ENCODE measurements around the gene LIMS1.

The LIMS1 gene

DNA sequence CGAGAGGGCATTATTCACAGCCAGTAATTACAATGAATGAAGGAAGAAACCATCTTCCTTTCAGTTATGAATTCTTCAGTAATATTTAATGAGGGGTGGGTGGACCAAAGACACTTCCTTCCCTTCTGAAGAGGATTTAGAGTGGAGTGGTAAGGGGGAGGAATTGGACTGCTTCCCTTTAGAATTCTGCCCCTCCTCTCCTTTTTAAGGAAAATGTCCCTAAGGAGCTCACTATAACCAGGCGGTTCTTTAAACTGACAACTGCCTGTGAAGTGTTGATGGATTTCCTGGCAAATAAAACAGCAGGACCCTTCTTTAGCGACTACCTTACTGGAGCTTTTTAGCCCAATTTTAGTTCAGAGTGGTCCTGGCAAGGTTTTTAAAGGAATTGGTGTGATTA, 86.4 kb downstream of the LIMS1 start:
- H3K36me3 ChIP-seq (ENCODE audit: control insufficient read depth in 1 of 2, insufficient read depth in 2 of 2, low read length in 2 of 2) = no peaks in the 10 kb centered on the region
- H3K9ac ChIP-seq (ENCODE audit: low read depth in 1 of 2, low read length in 2 of 2) = no peak overlapping the region
- H3K4me1 ChIP-seq (ENCODE audit: control insufficient read depth in 1 of 2, insufficient read depth in 2 of 2, low read length in 2 of 2) = peaks cover 24 to 49% of the 10 kb centered on the region in 2 donors
- peak overlapping the region in 1 of 2 donors; percentile 62 for H3K4me3 ChIP-seq (ENCODE audit: low read depth in 1 of 2, low read length in 2 of 2)
- H3K9me3 ChIP-seq (ENCODE audit: control insufficient read depth in 1 of 2, low read length in 2 of 2) = no peaks in the 10 kb centered on the region
- H3K27me3 ChIP-seq (ENCODE audit: control insufficient read depth in 1 of 2, insufficient read depth in 2 of 2, low read length in 2 of 2) = no peaks in the 10 kb centered on the region
- no peak overlapping the region for H3K27ac ChIP-seq (ENCODE audit: low read depth, low read length)

DNA sequence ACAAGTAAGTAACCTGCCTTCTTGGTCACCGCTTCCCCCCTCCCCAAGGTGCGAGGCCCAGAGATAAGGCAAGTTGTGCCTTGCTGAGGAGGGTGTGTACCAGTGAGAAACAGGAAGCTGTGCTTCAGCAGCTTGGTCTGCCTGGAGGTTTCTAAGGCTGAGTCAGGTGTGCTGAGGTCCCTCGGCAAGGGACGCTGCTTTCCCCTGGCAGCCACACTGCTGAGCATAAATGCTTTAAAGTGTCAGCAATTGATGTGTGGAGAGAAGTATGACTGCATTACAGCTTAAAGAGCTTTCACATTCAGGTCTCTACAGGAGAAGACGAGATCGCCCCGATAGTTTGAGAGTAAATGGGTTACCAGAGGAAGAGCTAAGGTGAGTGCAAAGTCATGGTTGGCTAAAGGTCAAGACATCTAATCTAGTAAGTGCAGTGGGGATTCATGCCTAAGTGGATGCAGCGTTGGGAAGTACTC, 86.9 kb downstream of the LIMS1 start:
- Histone ChIP-seq H3K27ac (ENCODE audit: low read depth, low read length) (peak overlapping the region; percentile 6), H3K4me3 (ENCODE audit: low read depth in 1 of 2, low read length in 2 of 2) (peak overlapping the region; percentile 62 to 70), H3K9ac (ENCODE audit: low read depth in 1 of 2, low read length in 2 of 2) (peak overlapping the region; percentile 21 to 45), H3K9me3 (ENCODE audit: control insufficient read depth in 1 of 2, low read length in 2 of 2) (no peaks in the 10 kb centered on the region), H3K36me3 (ENCODE audit: control insufficient read depth in 1 of 2, insufficient read depth in 2 of 2, low read length in 2 of 2) (no peaks in the 10 kb centered on the region), H3K27me3 (ENCODE audit: control insufficient read depth in 1 of 2, insufficient read depth in 2 of 2, low read length in 2 of 2) (no peaks in the 10 kb centered on the region), H3K4me1 (ENCODE audit: control insufficient read depth in 1 of 2, insufficient read depth in 2 of 2, low read length in 2 of 2) (peaks cover 24 to 45% of the 10 kb centered on the region in 2 donors)

DNA sequence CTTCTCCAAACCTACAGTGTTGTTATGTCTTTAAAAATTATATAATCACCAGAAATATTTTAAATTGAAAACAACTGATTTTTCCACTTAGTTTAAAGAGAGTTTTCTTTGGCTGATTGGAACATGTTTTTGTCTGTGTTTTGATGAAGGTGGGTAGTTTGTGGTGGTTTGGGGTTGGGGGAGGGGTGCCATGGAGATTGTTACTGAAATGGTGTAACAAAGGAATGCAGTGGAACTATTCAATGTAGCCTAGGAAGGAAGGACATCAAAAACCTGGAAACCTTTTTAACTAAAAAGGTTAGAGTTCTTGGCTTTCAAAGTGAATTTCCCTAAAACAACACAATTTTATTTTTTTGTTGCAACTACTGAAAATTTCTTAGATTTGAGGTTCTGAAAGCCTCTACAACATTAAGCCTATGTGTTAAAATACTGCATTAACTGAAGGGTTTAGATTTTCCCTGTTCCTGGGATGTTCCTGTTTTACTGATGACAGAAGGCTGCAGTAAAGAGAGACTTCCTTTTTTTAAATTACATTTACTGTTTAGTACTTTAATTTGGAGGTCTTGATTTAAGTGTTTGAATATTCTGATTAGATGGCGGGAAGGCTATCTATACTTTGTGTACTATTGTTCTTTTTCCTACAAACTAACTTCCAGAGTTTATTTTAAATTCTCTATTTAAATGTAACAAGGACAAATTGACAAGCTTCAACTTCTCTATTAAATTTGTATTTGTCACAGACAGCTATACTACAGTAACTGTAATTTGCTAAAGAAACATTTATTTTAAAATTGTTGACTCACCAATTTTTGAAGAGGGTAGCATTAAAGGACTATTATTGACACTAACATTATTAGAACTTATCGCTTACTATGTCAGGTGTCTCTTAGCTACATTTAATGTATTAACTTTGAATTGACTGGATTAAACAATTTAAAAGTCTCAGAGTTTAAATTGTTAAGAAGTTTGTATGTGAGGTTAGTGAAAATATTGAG, 87.7 kb downstream of the LIMS1 start:
- Histone ChIP-seq H3K36me3 (ENCODE audit: control insufficient read depth in 1 of 2, insufficient read depth in 2 of 2, low read length in 2 of 2) (no peaks in the 10 kb centered on the region), H3K9ac (ENCODE audit: low read depth in 1 of 2, low read length in 2 of 2) (peak overlapping the region; percentile 21 to 45), H3K4me1 (ENCODE audit: control insufficient read depth in 1 of 2, insufficient read depth in 2 of 2, low read length in 2 of 2) (peaks cover 24 to 36% of the 10 kb centered on the region in 2 donors), H3K9me3 (ENCODE audit: control insufficient read depth in 1 of 2, low read length in 2 of 2) (no peaks in the 10 kb centered on the region), H3K27me3 (ENCODE audit: control insufficient read depth in 1 of 2, insufficient read depth in 2 of 2, low read length in 2 of 2) (no peaks in the 10 kb centered on the region), H3K4me3 (ENCODE audit: low read depth in 1 of 2, low read length in 2 of 2) (peak overlapping the region; percentile 62 to 70), H3K27ac (ENCODE audit: low read depth, low read length) (peak overlapping the region; percentile 13)

DNA sequence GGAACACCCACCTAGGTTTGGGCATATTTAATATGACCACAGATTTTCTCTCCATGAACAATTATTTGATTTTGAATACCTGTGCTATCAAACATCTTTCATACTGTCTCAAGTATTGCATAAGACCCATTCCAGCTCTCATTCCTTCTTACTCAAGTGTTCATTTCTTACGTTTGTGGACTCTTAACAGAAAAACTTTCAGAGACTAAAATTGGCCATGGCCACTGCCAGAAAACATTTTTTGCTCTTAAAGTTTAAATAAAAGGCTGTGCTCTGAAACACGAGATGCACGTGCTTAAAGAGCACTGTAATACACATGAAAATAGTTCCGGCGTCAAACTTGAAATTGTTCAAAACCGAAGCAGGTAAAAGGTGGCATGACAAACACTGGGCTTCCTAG, 89.3 kb downstream of the LIMS1 start:
- Histone ChIP-seq H3K27ac (ENCODE audit: low read depth, low read length) (no peak overlapping the region), H3K36me3 (ENCODE audit: control insufficient read depth in 1 of 2, insufficient read depth in 2 of 2, low read length in 2 of 2) (no peaks in the 10 kb centered on the region), H3K4me3 (ENCODE audit: low read depth in 1 of 2, low read length in 2 of 2) (no peak overlapping the region), H3K9ac (ENCODE audit: low read depth in 1 of 2, low read length in 2 of 2) (no peak overlapping the region), H3K9me3 (ENCODE audit: control insufficient read depth in 1 of 2, low read length in 2 of 2) (no peaks in the 10 kb centered on the region), H3K4me1 (ENCODE audit: control insufficient read depth in 1 of 2, insufficient read depth in 2 of 2, low read length in 2 of 2) (peaks cover 15 to 22% of the 10 kb centered on the region in 2 donors), H3K27me3 (ENCODE audit: control insufficient read depth in 1 of 2, insufficient read depth in 2 of 2, low read length in 2 of 2) (no peaks in the 10 kb centered on the region)

DNA sequence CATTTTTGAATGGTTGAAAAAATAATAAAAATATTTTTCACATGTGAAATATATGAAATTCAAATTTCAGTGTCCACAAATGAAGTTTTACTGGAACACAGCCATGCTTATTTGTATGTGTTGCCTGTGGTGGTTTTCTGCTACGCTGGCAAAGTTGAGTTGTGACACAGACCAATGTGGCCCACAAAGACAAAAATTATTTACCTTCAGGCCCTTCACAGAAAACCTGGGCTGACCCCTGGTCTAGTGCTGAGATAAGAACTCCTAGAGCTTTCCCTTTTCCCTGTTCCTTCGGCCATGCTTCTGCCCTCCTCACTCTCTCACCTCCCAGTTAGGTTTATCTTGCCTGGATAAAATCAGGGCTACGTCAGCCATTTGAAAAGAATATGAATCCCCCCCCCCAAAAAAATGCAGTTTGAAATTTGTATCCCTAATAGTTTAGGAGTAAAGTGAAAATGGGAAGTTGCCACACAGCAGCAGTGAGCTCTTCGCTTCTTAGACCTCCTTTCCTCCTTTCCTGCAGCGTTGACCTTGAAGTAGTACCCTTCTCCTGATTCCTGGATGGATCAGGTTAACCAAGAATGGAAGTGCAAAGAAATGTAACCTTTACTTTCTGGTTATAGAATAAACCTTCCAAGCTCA, 91.0 kb downstream of the LIMS1 start:
- Histone ChIP-seq H3K27ac (ENCODE audit: low read depth, low read length) (no peak overlapping the region), H3K9ac (ENCODE audit: low read depth in 1 of 2, low read length in 2 of 2) (no peak overlapping the region), H3K36me3 (ENCODE audit: control insufficient read depth in 1 of 2, insufficient read depth in 2 of 2, low read length in 2 of 2) (no peaks in the 10 kb centered on the region), H3K4me1 (ENCODE audit: control insufficient read depth in 1 of 2, insufficient read depth in 2 of 2, low read length in 2 of 2) (peaks cover 15 to 16% of the 10 kb centered on the region in 2 donors), H3K27me3 (ENCODE audit: control insufficient read depth in 1 of 2, insufficient read depth in 2 of 2, low read length in 2 of 2) (no peaks in the 10 kb centered on the region), H3K9me3 (ENCODE audit: control insufficient read depth in 1 of 2, low read length in 2 of 2) (no peaks in the 10 kb centered on the region), H3K4me3 (ENCODE audit: low read depth in 1 of 2, low read length in 2 of 2) (no peak overlapping the region)

DNA sequence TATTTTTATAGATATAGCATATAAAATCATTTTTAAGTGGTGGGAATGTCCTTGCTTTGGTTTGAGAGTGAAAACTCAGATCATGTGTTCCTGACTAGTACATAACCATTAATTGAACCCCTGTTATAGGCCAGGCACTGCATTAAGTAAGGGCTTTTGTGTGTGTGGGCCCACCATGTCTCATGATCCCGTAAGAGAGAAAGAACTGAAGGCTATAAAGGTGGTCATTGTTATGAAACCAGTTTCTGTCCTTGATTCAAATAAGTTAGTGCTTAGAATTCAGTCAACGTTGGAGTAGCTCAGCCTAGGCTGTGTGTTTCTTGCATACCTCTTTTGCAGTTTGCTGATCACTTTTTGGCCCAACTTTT, 91.5 kb downstream of the LIMS1 start:
- H3K27ac ChIP-seq (ENCODE audit: low read depth, low read length) = no peak overlapping the region
- H3K9me3 ChIP-seq (ENCODE audit: control insufficient read depth in 1 of 2, low read length in 2 of 2) = no peaks in the 10 kb centered on the region
- H3K4me1 ChIP-seq (ENCODE audit: control insufficient read depth in 1 of 2, insufficient read depth in 2 of 2, low read length in 2 of 2) = peaks cover 10 to 15% of the 10 kb centered on the region in 2 donors
- no peak overlapping the region for H3K9ac ChIP-seq (ENCODE audit: low read depth in 1 of 2, low read length in 2 of 2)
- no peaks in the 10 kb centered on the region for H3K27me3 ChIP-seq (ENCODE audit: control insufficient read depth in 1 of 2, insufficient read depth in 2 of 2, low read length in 2 of 2)
- H3K4me3 ChIP-seq (ENCODE audit: low read depth in 1 of 2, low read length in 2 of 2) = no peak overlapping the region
- H3K36me3 ChIP-seq (ENCODE audit: control insufficient read depth in 1 of 2, insufficient read depth in 2 of 2, low read length in 2 of 2) = no peaks in the 10 kb centered on the region

DNA sequence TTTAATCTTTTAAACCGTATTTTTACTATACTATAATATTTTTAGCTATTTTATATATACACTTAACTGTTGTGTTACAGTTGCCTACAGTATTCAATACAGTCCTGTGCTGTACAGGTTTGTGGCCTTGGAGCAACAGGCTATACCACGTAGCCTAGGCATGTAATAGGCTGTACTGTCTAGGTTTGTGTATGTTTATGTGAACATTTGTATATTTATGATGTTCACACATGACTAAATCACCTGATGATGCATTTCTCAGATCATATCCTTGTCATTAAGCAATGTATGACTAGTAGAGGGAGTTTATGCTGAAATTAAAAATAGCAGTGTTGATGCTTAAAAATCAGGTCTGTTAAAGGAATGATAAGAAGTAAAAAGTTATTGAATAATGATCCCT, 92.7 kb downstream of the LIMS1 start:
- H3K27me3 ChIP-seq (ENCODE audit: control insufficient read depth in 1 of 2, insufficient read depth in 2 of 2, low read length in 2 of 2) = no peaks in the 10 kb centered on the region
- peaks cover 7 to 15% of the 10 kb centered on the region in 2 donors for H3K4me1 ChIP-seq (ENCODE audit: control insufficient read depth in 1 of 2, insufficient read depth in 2 of 2, low read length in 2 of 2)
- no peaks in the 10 kb centered on the region for H3K36me3 ChIP-seq (ENCODE audit: control insufficient read depth in 1 of 2, insufficient read depth in 2 of 2, low read length in 2 of 2)
- no peak overlapping the region for H3K4me3 ChIP-seq (ENCODE audit: low read depth in 1 of 2, low read length in 2 of 2)
- H3K27ac ChIP-seq (ENCODE audit: low read depth, low read length) = no peak overlapping the region
- H3K9ac ChIP-seq (ENCODE audit: low read depth in 1 of 2, low read length in 2 of 2) = no peak overlapping the region
- no peaks in the 10 kb centered on the region for H3K9me3 ChIP-seq (ENCODE audit: control insufficient read depth in 1 of 2, low read length in 2 of 2)

DNA sequence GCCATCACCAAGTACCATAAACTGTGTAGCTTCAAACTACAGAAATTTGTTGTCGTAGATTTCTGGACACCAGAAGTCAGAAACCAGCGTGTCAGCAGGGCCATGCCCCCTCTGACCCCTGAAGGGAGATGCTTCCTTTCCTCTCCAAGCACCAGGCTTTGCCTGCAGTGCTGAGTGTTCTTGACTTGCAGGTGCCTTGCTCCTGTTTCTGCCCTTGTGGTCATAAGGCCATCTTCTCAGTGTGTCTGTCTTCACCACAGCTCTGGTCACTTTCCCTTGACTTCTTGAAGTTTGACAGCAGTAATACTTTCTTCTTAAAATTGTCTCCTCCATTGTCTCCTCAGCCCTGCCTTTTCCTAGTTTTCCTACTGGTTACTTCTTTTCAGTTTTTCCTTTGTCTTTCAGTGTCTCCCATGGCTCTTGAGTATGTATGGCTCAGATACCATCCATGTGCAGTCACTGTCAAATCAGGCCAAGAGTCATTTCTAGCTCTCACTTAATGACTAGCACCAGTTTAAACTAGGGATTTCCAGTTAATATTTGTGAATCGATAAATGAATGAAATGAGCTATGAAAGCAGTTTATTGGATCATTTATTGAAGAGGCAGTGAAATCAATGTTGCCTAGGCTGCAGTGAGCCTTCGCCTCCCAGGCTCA, 93.8 kb downstream of the LIMS1 start:
- H3K27me3 ChIP-seq (ENCODE audit: control insufficient read depth in 1 of 2, insufficient read depth in 2 of 2, low read length in 2 of 2) = no peaks in the 10 kb centered on the region
- no peaks in the 10 kb centered on the region for H3K36me3 ChIP-seq (ENCODE audit: control insufficient read depth in 1 of 2, insufficient read depth in 2 of 2, low read length in 2 of 2)

DNA sequence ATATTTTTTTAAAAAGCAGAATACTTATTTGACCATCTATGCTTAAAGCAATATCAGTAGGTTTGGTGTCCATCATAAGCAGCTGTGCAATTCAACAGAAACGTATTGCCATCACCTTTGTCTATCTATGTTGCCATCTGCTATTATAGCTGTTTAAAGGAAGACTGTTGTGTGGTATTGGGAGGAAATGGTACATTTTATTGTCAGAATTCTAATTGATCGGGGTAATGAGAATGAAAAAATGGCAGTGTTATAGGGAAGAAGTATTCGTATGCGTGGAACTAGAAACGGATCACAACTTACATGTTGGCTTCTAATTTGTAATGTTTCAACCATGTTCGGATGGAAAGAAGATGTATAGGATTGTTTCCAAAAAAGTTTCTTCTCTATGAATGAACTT, 94.7 kb downstream of the LIMS1 start:
- Histone ChIP-seq H3K27me3 (ENCODE audit: control insufficient read depth in 1 of 2, insufficient read depth in 2 of 2, low read length in 2 of 2) (no peaks in the 10 kb centered on the region), H3K27ac (ENCODE audit: low read depth, low read length) (no peak overlapping the region), H3K9ac (ENCODE audit: low read depth in 1 of 2, low read length in 2 of 2) (no peak overlapping the region), H3K36me3 (ENCODE audit: control insufficient read depth in 1 of 2, insufficient read depth in 2 of 2, low read length in 2 of 2) (no peaks in the 10 kb centered on the region), H3K9me3 (ENCODE audit: control insufficient read depth in 1 of 2, low read length in 2 of 2) (no peaks in the 10 kb centered on the region), H3K4me1 (ENCODE audit: control insufficient read depth in 1 of 2, insufficient read depth in 2 of 2, low read length in 2 of 2) (peaks cover 26 to 34% of the 10 kb centered on the region in 2 donors), H3K4me3 (ENCODE audit: low read depth in 1 of 2, low read length in 2 of 2) (no peak overlapping the region)

More for the DNA sequence above, 93.8 kb downstream of the LIMS1 start:
- Histone ChIP-seq H3K4me3 (ENCODE audit: low read depth in 1 of 2, low read length in 2 of 2) (no peak overlapping the region), H3K4me1 (ENCODE audit: control insufficient read depth in 1 of 2, insufficient read depth in 2 of 2, low read length in 2 of 2) (peaks cover 17 to 25% of the 10 kb centered on the region in 2 donors), H3K9ac (ENCODE audit: low read depth in 1 of 2, low read length in 2 of 2) (no peak overlapping the region), H3K27ac (ENCODE audit: low read depth, low read length) (no peak overlapping the region), H3K9me3 (ENCODE audit: control insufficient read depth in 1 of 2, low read length in 2 of 2) (no peaks in the 10 kb centered on the region)

DNA sequence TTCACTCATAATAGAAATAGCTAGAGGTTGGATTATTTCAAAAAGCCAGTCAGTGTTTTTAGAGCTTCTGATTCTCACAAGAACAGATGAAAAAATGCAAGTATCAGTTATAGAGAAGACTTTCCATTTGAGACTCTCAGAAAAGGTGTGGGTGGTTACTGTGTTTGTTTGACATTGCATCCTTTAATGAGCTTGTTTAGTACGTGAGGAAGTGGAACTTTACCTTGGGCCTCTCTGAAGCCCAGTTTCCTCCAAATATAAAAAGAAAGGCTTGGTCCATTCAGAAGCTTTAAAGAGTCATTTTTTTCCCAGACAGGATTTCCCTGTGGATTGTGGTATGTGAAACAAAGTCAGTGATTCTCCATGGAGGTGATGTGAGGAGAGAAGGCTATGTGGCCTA, 95.1 kb downstream of the LIMS1 start:
- no peak overlapping the region for H3K9ac ChIP-seq (ENCODE audit: low read depth in 1 of 2, low read length in 2 of 2)
- no peaks in the 10 kb centered on the region for H3K27me3 ChIP-seq (ENCODE audit: control insufficient read depth in 1 of 2, insufficient read depth in 2 of 2, low read length in 2 of 2)
- peaks cover 30 to 39% of the 10 kb centered on the region in 2 donors for H3K4me1 ChIP-seq (ENCODE audit: control insufficient read depth in 1 of 2, insufficient read depth in 2 of 2, low read length in 2 of 2)
- H3K9me3 ChIP-seq (ENCODE audit: control insufficient read depth in 1 of 2, low read length in 2 of 2) = no peaks in the 10 kb centered on the region
- H3K27ac ChIP-seq (ENCODE audit: low read depth, low read length) = no peak overlapping the region
- no peak overlapping the region for H3K4me3 ChIP-seq (ENCODE audit: low read depth in 1 of 2, low read length in 2 of 2)
- no peaks in the 10 kb centered on the region for H3K36me3 ChIP-seq (ENCODE audit: control insufficient read depth in 1 of 2, insufficient read depth in 2 of 2, low read length in 2 of 2)
